PFSK-1 (cell line): ENCODE measurements around the gene PDGFD.

Source experiments
- FOXP2 ChIP-seq: optimal IDR thresholded peaks from 2 replicates; pipeline ENCODE3; 2011; ENCODE audit warnings: borderline replicate concordance, control low read depth, inconsistent platforms; ENCODE audit not compliant: insufficient read depth; ENCODE audit errors: extremely low read length, extremely low read depth
- POLR2AphosphoS5 ChIP-seq: IDR thresholded peaks from 2 replicates; pipeline ENCODE4 v1.6.1; 2012; ENCODE audit warnings: low read depth, mild to moderate bottlenecking, control low read depth, low read length, moderate library complexity
- SIN3A ChIP-seq: IDR thresholded peaks from 2 replicates; pipeline ENCODE4 v1.6.1; 2012; ENCODE audit warnings: mild to moderate bottlenecking, low read length, moderate library complexity, borderline replicate concordance; ENCODE audit not compliant: insufficient read depth
- TAF1 ChIP-seq: IDR thresholded peaks from 2 replicates; pipeline ENCODE4 v1.6.1; 2012; ENCODE audit warnings: low read length, control low read depth, borderline replicate concordance; ENCODE audit not compliant: insufficient read depth
- TF ChIP-seq, protein P1 (sequence below), 2 experiments: IDR thresholded peaks; 2 replicates each; pipeline versions ENCODE4 v1.6.1 to v1.8.0; 2011 to 2012; ENCODE audit warnings: low read depth in 2 of 2, low read length in 2 of 2, control low read depth in 1 of 2, inconsistent platforms in 1 of 2, mild to moderate bottlenecking in 1 of 2, moderate library complexity in 1 of 2; ENCODE audit not compliant: insufficient read depth in 1 of 2

DNA sequence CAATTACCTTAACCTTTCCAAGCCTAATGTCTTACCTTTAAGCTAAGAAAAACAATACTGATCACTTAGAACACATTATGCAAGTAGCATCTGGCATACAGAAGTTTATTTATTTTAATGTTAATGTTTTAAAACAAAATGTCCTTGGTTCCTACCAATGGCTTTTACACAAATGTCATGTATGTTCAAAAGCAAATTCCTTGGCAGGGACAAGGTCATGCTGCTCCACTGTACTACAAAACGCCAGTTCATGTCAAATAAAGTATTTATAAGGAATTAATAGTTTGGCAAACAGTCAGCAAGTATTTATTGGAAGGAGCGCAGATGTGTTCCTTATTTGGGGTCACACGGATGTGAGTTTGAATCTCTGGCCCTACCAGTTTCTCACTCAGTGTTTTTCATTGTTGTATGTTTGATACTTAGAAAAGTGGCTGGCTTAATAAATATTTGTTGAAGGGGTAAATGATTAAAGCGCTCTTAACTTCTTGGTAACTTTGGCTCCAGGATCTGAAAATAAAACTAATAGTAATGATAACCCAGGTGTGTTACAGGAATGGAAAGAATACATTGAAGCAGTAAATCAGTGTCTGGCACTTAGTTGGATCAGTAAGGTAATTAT lies 108.9 kb downstream of the PDGFD start:
- TF ChIP-seq POLR2AphosphoS5: no peak
- no peak for TF ChIP-seq SIN3A
- TF ChIP-seq TAF1: no peak
- TF ChIP-seq FOXP2: no peak
- TF ChIP-seq, protein P1, sequence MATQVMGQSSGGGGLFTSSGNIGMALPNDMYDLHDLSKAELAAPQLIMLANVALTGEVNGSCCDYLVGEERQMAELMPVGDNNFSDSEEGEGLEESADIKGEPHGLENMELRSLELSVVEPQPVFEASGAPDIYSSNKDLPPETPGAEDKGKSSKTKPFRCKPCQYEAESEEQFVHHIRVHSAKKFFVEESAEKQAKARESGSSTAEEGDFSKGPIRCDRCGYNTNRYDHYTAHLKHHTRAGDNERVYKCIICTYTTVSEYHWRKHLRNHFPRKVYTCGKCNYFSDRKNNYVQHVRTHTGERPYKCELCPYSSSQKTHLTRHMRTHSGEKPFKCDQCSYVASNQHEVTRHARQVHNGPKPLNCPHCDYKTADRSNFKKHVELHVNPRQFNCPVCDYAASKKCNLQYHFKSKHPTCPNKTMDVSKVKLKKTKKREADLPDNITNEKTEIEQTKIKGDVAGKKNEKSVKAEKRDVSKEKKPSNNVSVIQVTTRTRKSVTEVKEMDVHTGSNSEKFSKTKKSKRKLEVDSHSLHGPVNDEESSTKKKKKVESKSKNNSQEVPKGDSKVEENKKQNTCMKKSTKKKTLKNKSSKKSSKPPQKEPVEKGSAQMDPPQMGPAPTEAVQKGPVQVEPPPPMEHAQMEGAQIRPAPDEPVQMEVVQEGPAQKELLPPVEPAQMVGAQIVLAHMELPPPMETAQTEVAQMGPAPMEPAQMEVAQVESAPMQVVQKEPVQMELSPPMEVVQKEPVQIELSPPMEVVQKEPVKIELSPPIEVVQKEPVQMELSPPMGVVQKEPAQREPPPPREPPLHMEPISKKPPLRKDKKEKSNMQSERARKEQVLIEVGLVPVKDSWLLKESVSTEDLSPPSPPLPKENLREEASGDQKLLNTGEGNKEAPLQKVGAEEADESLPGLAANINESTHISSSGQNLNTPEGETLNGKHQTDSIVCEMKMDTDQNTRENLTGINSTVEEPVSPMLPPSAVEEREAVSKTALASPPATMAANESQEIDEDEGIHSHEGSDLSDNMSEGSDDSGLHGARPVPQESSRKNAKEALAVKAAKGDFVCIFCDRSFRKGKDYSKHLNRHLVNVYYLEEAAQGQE (IDR thresholded peaks at IDR 0.05; ENCODE audit: insufficient read depth in 1 of 2, low read depth in 2 of 2, low read length in 2 of 2): no peak
